HG02970 (cell line): ENCODE data around the gene PDLIM5.
"Not testable (repeated sequence)": the region's sequence is repeated elsewhere in the genome, so short reads cannot be mapped to it uniquely, and the experiment has no call there.

ENCODE experiments used
- ATAC-seq: cut with Tn5 transposase; IDR thresholded peaks from one replicate; pipeline ENCODE4 v1.9.1; 2021; ENCODE audit warnings: mild to moderate bottlenecking, moderate library complexity, moderate number of reproducible peaks; ENCODE audit not compliant: unreplicated experiment, low FRiP score

The PDLIM5 gene

GRCh38 chr4:94488670-94489069 lies 36.9 kb downstream of the PDLIM5 start:
- no peak for ATAC-seq

- no peak for ATAC-seq
Measured at GRCh38 chr4:94489098-94489497, 37.4 kb downstream of the PDLIM5 start.

GRCh38 chr4:94490437-94490836 lies 38.7 kb downstream of the PDLIM5 start:
- ATAC-seq: no peak

GRCh38 chr4:94491322-94491721 lies 39.6 kb downstream of the PDLIM5 start:
- ATAC-seq: no peak

- no peak for ATAC-seq
Measured at GRCh38 chr4:94495408-94495807, 43.7 kb downstream of the PDLIM5 start.

- ATAC-seq: no peak
Measured at GRCh38 chr4:94497690-94498089, 45.9 kb downstream of the PDLIM5 start.

GRCh38 chr4:94498502-94498901 lies 46.8 kb downstream of the PDLIM5 start:
- no peak for ATAC-seq

- ATAC-seq: no peak
Measured at GRCh38 chr4:94500685-94501084, 48.9 kb downstream of the PDLIM5 start.

GRCh38 chr4:94504545-94504944 lies 52.8 kb downstream of the PDLIM5 start:
- ATAC-seq: no peak

- no peak for ATAC-seq
Measured at GRCh38 chr4:94506822-94507221, 55.1 kb downstream of the PDLIM5 start.

- ATAC-seq: no peak
Measured at GRCh38 chr4:94507281-94507680, 55.5 kb downstream of the PDLIM5 start.

GRCh38 chr4:94507708-94508107 lies 56.0 kb downstream of the PDLIM5 start:
- ATAC-seq: no peak

GRCh38 chr4:94508296-94508695 lies 56.6 kb downstream of the PDLIM5 start:
- ATAC-seq: no peak

- ATAC-seq: no peak
Measured at GRCh38 chr4:94508806-94509205, 57.1 kb downstream of the PDLIM5 start.

- ATAC-seq: no peak
Measured at GRCh38 chr4:94511591-94511990, 59.8 kb downstream of the PDLIM5 start.

GRCh38 chr4:94513532-94513931 lies 61.8 kb downstream of the PDLIM5 start:
- ATAC-seq: not testable (repeated sequence)

- no peak for ATAC-seq
Measured at GRCh38 chr4:94515365-94515764, 63.6 kb downstream of the PDLIM5 start.

GRCh38 chr4:94516067-94516466 lies 64.3 kb downstream of the PDLIM5 start:
- no peak for ATAC-seq

- ATAC-seq: no peak
Measured at GRCh38 chr4:94516999-94517398, 65.3 kb downstream of the PDLIM5 start.

GRCh38 chr4:94517492-94517891 lies 65.8 kb downstream of the PDLIM5 start:
- ATAC-seq: no peak

GRCh38 chr4:94519019-94519418 lies 67.3 kb downstream of the PDLIM5 start:
- no peak for ATAC-seq

GRCh38 chr4:94519925-94520789 lies 68.4 kb downstream of the PDLIM5 start:
- no peak for ATAC-seq
